HG03196 (cell line): ENCODE data around the gene TXNDC5.

Source experiments
- ATAC-seq: cut with Tn5 transposase; IDR thresholded peaks from one replicate; pipeline ENCODE4 v1.9.1; 2021; ENCODE audit not compliant: unreplicated experiment

TXNDC5 gene

DNA sequence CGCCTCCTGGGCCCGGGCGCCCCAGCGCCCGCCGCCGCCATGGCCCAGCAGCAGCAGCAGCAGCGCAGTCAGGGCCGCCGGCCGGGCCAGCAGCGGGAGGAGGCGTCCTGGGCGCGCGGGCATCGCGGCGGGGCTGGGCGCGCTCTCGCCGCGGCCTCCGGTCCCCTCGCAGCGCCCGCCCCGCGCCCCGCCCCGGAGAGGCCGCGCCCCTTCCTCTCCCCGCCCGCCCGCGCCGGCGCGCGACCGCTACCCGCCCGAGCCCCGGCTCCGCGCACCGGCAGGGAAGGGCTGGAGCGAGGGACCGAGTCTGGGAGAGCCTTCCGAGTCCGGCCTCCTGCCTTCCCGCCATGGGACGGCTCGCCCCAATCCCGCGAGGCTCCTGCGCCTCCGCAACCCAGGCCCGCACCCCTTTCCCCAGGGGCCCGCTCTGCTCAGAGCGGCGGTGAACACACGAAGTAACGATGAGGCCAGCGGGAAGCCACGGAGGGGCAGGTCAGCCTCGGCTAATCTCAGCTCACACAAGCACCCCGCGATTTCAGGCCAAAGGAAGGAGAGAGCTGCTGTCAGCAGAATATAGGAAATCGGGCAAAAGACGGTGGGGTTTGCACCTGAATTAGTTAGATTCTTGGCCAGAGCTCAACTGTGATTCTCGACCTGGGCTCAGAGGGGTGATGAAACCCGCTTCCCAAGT is at the start of gene TXNDC5:
TSS of gene TXNDC5 (minus strand) at position 135 of the 691 bp plus-strand sequence. CDS start at position 123, 12 bp downstream.
- ATAC-seq = peak; percentile 60

GRCh38 chr6:7960141-7960540 is 49.6 kb upstream of the TXNDC5 start:
- no peak for ATAC-seq

DNA sequence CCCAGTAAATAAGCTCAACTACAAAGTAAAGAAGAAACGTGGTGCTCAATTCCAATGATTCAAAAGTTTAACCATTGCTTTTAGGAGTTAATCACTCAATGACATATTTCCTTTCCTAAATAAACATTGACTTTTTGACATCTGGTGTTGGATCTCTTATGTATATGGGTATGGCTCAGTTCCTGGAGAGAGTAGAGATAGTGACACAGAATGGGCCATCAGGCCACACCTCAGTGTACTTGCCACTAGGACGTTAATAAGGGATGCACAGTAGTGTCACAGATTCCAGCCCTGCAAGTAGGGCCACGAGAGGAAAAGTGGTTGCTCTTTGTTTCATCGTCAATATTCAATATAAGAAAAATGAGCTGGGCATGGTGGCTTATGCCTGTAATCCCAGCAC is 48.9 kb upstream of the TXNDC5 start:
- no peak for ATAC-seq

DNA sequence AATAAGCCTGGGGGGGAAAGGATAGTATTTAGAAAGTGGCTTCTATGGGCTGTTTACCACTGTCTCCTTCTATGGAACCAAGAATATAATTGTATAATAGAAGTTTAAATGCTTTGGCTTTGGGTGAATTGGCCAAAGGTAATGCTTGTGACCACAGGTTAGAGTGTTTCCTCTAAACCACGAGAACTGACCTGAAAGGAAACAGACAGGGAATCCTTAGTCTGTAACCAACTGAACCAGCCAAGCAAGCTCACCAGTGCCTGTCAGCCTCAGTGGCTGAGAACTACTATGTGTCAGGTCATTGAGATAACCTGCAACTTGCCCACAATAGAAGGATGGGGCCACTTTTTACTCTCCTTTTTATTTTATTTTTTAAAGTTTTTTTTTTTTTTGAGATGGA is 47.9 kb upstream of the TXNDC5 start:
- no peak for ATAC-seq

- no peak for ATAC-seq
Measured at GRCh38 chr6:7956257-7956656, 45.7 kb upstream of the TXNDC5 start.

DNA sequence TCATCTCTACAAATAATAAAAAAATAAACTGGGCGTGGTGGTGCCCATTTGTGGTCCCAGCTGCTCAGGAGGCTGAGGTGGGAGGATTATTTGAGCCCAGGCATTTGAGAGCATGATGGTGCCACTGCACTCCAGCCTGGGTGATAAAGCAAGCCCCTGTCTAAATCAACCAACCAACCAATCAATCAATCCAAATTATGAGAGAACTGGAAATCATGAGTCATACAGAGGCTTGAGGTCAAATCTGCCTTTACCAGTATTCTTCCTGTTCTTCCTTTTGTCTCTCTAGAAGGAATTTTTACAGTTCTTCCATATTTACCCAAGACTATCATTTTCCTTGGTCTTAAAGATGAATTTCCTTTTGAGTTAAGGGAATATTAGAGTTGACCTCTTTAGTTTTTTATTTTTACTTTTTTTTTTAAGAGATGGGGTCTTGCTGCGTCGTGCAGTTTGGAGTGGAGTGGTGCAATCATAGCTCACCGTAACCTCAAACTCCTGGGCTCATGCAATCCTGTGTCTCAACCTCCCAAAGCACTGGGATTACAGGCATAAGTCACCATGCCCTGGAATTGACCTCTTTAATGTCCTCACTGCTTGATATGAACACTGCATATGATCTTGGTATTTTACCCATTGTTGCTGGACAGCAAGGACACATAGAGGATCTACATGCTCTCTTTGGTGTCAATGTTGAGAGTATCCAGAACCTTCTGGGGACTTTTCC is 44.1 kb upstream of the TXNDC5 start:
- ATAC-seq = no peak

- ATAC-seq = no peak
Measured at GRCh38 chr6:7953753-7954152, 43.2 kb upstream of the TXNDC5 start.

DNA sequence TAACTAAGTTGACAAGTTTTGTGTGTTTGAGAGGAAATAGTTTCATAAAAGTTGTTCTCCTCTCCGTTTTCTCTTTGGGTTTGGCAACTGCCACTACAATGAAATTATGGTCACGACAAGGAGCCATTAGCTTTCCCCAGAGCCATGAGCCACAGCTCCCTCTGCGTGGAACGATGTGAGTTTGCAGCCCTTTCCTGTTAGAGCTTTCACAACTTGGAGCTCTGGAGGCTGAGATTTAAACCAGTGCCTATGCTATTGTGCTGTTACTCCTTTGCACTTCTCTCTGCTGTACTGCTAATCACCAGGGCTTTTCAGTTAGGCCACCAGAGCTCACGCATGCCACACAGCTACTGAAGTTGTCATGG is 29.3 kb upstream of the TXNDC5 start:
- peak; percentile 31 for ATAC-seq

GRCh38 chr6:7939184-7939863 is 28.7 kb upstream of the TXNDC5 start:
- ATAC-seq = peak; percentile 59

DNA sequence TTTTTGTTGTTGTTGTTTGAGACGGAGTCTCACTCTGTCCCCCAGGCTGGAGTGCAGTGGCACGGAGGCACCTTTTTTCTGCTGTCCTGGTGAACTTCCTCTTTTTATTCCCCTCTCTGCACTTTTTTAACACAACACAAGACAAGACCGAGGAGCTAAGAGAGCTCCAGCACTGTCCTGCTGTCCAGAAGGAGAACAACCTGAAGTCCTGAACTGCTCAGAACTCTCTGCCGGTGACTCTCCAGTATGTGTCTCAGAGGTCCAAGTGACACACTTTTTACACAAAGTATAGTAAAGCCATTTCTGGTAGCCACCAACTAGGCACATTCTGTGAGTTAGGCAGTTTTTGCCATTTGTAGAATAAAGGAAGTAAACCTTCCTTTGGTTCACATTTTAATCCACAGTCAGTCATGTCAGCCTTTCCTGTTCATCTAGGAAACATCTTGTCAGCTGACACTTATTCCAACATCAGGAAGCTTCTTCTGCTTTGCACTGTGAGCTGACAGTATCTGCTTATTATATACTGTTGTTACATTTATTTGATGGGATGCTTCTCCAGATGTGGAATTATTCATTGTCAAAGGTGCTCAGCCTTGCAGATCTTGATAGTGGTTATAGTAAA is 28.1 kb upstream of the TXNDC5 start:
- ATAC-seq = no peak

- ATAC-seq = peak; percentile 89
Measured at GRCh38 chr6:7933794-7934193, 23.2 kb upstream of the TXNDC5 start.

DNA sequence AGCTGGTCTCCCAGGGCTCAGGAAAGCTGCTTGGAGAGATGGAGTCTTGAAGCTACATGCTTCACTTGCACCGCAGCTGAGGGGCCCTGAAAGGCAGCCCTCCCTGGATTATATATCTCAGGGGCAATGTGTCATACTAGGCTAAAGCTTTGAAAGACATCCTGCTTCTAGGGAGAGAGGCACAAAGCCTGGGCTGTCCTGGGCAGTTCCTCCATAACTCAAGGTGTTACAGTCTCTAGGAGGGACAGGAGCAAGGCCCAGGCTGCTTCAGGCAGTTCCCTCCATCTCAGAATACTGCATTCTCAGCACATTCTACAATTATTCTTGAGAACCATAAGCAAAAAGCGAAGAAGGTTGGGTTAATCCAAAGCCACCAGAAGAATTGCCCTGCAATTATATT is 22.0 kb upstream of the TXNDC5 start:
- no peak for ATAC-seq

- ATAC-seq = no peak
Measured at GRCh38 chr6:7924867-7925266, 14.3 kb upstream of the TXNDC5 start.

DNA sequence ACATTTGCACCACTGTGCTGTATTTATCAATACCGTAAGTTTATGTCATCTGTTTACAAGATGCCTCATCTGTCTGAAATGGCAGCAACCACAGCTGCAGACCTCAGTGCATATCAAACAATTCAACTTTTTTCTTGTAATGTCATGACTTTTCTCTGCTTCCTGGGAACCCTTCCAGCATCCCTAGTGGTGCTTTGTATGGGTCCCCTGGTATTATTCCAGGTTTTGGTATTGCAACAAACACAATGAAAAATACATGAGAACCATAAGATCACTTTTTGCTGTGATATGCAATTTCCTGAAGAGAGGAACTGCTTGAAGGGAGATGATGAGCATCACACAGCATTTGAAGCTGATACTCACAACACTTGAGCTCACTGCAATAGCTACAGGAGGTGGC is 12.0 kb upstream of the TXNDC5 start:
- no peak for ATAC-seq

- no peak for ATAC-seq
Measured at GRCh38 chr6:7921632-7922092, 11.1 kb upstream of the TXNDC5 start.

DNA sequence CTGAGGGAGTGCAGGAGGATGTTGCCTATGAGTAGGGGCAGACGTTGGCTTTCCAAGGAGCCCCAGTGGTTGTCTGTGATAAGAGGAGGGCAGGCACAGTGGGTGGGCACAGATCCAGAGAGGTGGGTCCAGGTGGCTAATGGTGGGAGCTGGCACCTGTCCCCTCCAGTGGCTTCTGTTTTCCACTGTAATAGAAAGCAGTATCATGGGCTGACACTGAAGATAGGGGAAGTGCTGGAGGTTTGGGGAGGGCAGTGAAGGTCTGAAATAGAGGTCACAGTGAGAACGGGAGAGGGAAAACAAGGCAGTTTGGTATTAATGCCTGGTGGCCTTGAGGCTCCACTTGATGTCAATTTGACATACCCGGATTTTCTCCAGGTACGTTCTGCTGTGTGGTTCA is 10.5 kb upstream of the TXNDC5 start:
- ATAC-seq = no peak

DNA sequence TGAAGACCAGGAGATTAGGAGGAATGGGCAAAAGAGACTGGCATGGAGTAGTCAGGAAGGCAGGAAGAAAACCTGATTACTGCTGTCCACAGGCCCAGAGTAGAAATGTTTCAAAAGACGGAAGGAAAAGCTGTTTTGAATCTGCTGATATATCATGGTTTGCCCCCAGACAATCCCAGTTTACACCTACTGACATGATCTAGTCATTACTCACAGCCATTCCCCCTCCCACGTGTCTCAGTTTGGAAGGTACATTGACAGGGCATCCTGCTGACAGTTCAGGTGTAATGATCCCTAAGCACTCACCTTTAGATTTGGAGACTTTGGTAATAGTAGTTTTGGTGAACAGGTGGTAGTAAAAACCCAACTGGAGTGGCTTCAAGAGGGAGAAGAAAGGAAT is 9.8 kb upstream of the TXNDC5 start:
- ATAC-seq = no peak

DNA sequence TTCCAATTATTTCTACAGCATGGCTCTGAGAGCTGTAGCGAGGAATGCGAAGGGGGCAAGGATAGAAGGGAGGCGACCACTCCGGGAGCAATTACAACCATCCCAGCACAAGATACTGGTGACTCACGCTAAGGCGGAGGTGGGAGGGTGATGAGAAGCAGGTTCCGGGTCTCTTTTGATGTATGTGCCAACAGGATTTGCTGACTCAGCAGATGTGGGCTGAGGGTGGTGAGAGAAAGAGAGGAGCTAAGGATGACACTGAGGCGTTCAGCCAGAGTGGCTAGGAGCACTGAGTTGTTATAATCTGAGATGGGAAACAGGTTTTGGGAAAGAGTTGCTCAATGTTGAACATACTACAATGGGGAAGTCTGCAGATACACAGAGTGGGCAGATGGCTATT is 9.3 kb upstream of the TXNDC5 start:
- ATAC-seq = no peak

DNA sequence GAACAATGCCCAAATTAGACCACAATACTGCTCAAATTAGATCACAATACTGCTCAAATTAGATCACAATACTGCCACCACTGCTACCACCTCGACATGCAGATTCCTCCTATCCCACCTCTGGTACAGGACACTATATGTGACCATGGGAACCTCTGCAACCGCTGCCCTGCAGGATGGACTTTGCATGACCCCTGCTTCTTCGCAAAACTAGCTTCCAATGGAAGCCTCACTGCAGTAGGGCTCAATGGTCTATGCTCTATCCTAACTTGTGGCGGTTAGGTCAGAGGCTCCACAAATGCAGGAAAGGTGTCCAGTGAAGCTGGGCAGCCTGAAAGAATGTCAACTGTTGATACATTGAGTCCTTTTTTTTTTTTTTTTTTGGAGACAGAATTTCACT is 7.8 kb upstream of the TXNDC5 start:
- ATAC-seq = no peak

DNA sequence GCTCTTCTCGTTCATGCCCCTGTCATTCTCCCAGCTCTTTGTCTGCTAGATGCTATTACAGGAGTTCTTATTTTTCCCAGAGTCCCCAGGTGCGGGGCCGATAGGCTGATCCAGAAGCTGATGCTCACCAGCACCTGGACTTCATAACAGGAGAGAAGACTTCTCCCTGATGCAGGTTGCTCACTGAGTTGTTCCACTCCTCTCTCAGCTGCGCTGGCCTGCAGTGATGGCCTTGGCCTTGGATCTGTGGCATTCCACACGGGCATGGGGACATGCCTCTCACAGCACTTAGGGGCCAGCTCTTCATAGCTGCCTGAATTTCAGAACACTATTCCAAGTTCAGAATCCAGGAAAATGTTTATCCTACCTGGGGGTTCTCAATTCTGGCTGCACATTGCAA is 7.1 kb upstream of the TXNDC5 start:
- no peak for ATAC-seq

DNA sequence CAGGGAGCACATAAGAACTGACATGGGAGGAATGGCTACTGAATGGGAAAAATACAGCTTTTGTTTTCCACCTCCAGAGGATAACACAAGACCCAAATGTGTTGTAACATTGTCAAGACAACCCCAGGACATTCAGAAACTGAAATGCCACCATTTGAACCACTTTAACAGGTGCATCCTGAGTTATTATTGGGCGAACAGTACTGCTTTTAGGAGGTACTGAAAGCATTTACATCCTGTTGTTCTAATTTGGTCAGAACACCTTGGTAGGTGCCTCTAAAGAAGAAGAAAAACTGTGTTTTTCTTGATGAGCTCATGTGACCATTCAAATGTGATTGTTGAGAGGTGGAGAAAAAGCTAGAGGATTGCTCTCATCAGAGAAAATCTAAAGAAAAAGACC is 6.4 kb upstream of the TXNDC5 start:
- ATAC-seq = peak; percentile 79
